ENCODE results near the gene MS4A6E. TPM values are rescaled to one million over a fixed set of nuclear protein-coding genes. Genes with fewer than 3 reads are reported as not detected.

The MS4A6E gene
- total and polyA plus RNA-seq, 2 of the 8 experiments (the other 6 are each of a cell fraction or from before 2014, with no cell fraction given) = not detected

DNA sequence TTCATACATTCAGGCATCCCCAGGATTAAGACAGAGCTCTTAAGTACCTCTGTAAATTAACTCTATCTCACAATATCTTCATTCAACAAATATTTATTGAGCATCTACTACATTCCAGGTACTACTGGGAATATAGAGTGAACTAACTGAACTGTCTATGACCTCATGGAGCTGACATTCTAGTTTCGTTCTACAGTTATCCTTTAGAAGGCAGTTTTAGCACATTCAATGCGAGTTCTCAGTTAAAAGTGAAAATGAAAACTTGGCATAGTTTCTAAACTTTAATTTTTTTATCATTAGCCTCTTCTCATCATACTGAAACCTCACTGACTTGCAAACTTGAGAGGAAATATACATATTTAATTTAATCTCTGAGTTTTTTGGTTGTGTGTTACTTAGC is 10.7 kb upstream of the MS4A6E start:
- Histone ChIP-seq H2BK120ac (replicated peaks; ENCODE audit: low read depth, low read length) (no peak overlapping the region), H2BK12ac (ENCODE audit: low read depth, low read length) (no peak overlapping the region), H3K4me3 (ENCODE audit: extremely low read depth in 1 of 4, insufficient read depth in 2 of 4, low read depth in 3 of 4, low read length in 4 of 4) (no peak overlapping the region), H3K4me1 (replicated peaks in 1 of 4; ENCODE audit: control insufficient read depth in 3 of 4, insufficient read depth in 4 of 4, low read length in 3 of 4) (no peaks in the 10 kb centered on the region), H2BK5ac (ENCODE audit: low read depth, low read length) (no peak overlapping the region), H2BK20ac (ENCODE audit: low read length) (no peak overlapping the region), H3K23me2 (ENCODE audit: low read depth, low read length) (no peaks in the 10 kb centered on the region), H2AK5ac (ENCODE audit: low read depth, low read length) (no peak overlapping the region), H3K56ac (replicated peaks; ENCODE audit: insufficient read length, low read depth, low read length) (no peak overlapping the region), H3K79me1 (ENCODE audit: low read depth, low read length) (no peaks in the 10 kb centered on the region), H3K4me2 (ENCODE audit: insufficient read depth in 1 of 2, low read depth in 2 of 2, low read length in 2 of 2) (no peak overlapping the region), H4K20me1 (replicated peaks in 1 of 2; ENCODE audit: control insufficient read depth in 1 of 2, insufficient read depth in 2 of 2, low read length in 2 of 2) (no peaks in the 10 kb centered on the region), H3K9me3 (ENCODE audit: insufficient read depth in 2 of 2, low read depth in 1 of 2, low read length in 1 of 2) (no peaks in the 10 kb centered on the region), H3K27me3 (replicated peaks in 1 of 4; ENCODE audit: control insufficient read depth in 3 of 4, extremely low read depth in 1 of 4, insufficient read depth in 3 of 4, low read length in 3 of 4) (no peaks in the 10 kb centered on the region), H4K5ac (ENCODE audit: insufficient read length, low read depth, low read length) (no peak overlapping the region), H2BK15ac (ENCODE audit: low read length) (no peak overlapping the region), H3K4ac (replicated peaks; ENCODE audit: insufficient read length, low read depth, low read length) (no peak overlapping the region), H3K18ac (ENCODE audit: extremely low read depth, low read length) (no peak overlapping the region), H3K36me3 (ENCODE audit: control insufficient read depth in 2 of 4, insufficient read depth in 4 of 4, low read length in 3 of 4) (no peaks in the 10 kb centered on the region), H4K8ac (ENCODE audit: extremely low read depth, insufficient read depth, low read length) (no peak overlapping the region), H3K14ac (ENCODE audit: insufficient read length) (no peak overlapping the region), H3K79me2 (ENCODE audit: control insufficient read depth in 1 of 2, insufficient read depth in 2 of 2, low read length in 2 of 2) (no peaks in the 10 kb centered on the region), H3K9ac (replicated peaks in 1 of 4; ENCODE audit: extremely low read depth in 1 of 4, low read depth in 3 of 4, low read length in 3 of 4) (no peak overlapping the region), H3K23ac (ENCODE audit: insufficient read length) (no peak overlapping the region), H3K27ac (ENCODE audit: low read depth, low read length) (no peak overlapping the region), H2AFZ (ENCODE audit: low read length) (no peak overlapping the region), H4K91ac (replicated peaks; ENCODE audit: insufficient read length, low read length) (no peak overlapping the region)
- ChIA-PET CTCF (ENCODE audit: partially characterized antibody) (interaction anchor here (0.9 to 7.4 kb wide), 5 partner anchors 9 to 65 kb away, joined by 5 to 52 read pairs (median 5); no protein-coding TSS in a partner anchor), POLR2A (ENCODE audit: partially characterized antibody) (no interaction called here)
- FAIRE-seq = no peak
- whole genome bisulfite sequencing, 2 experiments (ENCODE audit: extremely low coverage in 1 of 2, insufficient coverage in 1 of 2, insufficient read length in 1 of 2, insufficient replicate concordance in 2 of 2, low coverage in 1 of 2, low lambda C conversion rate in 2 of 2, missing lambda C conversion rate in 1 of 2) = 88% methylated on average over 2 of the region's 2 CpGs; no CpG with 5 or more reads in 1 of the 2 experiments
- TF ChIP-seq POU5F1 (IDR thresholded peaks at IDR 0.05; ENCODE audit: low read depth, low read length) = no peak
- TF ChIP-seq CTBP2 (IDR thresholded peaks at IDR 0.05; ENCODE audit: borderline replicate concordance, insufficient read depth, insufficient read length, low read length) = no peak
- TF ChIP-seq SP1 (IDR thresholded peaks at IDR 0.05; ENCODE audit: low read depth, low read length) = no peak
- no peak for TF ChIP-seq TCF12 (IDR thresholded peaks at IDR 0.05; ENCODE audit: low read depth, low read length)
- TF ChIP-seq FOSL1 (IDR thresholded peaks at IDR 0.05; ENCODE audit: insufficient read depth, low read depth, low read length) = no peak
- no peak for TF ChIP-seq KDM5A (IDR thresholded peaks at IDR 0.05; ENCODE audit: low read length)
- TF ChIP-seq SRF (IDR thresholded peaks at IDR 0.05; ENCODE audit: low read depth, low read length) = no peak
- no peak for TF ChIP-seq EP300 (IDR thresholded peaks at IDR 0.05; ENCODE audit: borderline replicate concordance in 1 of 2, low read depth in 2 of 2, low read length in 2 of 2)
- no peak for TF ChIP-seq HDAC6 (IDR thresholded peaks at IDR 0.05; ENCODE audit: low read depth, low read length)
- DNase-seq (ENCODE audit: low read depth in 1 of 2, low spot score in 2 of 2) = no peak

All from H1 (cell line).